ENCODE results near the gene ZCWPW1.
A peak's percentile ranks its signal among the peaks of the same experiment; 100 is the strongest.
"Not testable (repeated sequence)": the region's sequence is repeated elsewhere in the genome, so short reads cannot be mapped to it uniquely, and the experiment has no call there.

ZCWPW1 gene

GRCh38 chr7:100400656-100401055 lies 27.8 kb downstream of the ZCWPW1 start:
- DNase-seq (ENCODE audit: low spot score), result no peak

- no peak for DNase-seq (ENCODE audit: low spot score)
Observed at GRCh38 chr7:100400041-100400440, 28.5 kb downstream of the ZCWPW1 start.

GRCh38 chr7:100398239-100398638 lies 30.3 kb downstream of the ZCWPW1 start:
- DNase-seq (ENCODE audit: low spot score), result no peak

- DNase-seq (ENCODE audit: low spot score), result no peak
Observed at GRCh38 chr7:100397315-100398081, 31.0 kb downstream of the ZCWPW1 start.

- peak; percentile 87 for DNase-seq (ENCODE audit: low spot score)
Observed at GRCh38 chr7:100396421-100396982, 32.0 kb downstream of the ZCWPW1 start.

GRCh38 chr7:100394077-100394476 lies 34.4 kb downstream of the ZCWPW1 start:
- no peak for DNase-seq (ENCODE audit: low spot score)

- DNase-seq (ENCODE audit: low spot score), result no peak
Observed at GRCh38 chr7:100393233-100393905, 35.1 kb downstream of the ZCWPW1 start.

- no peak for DNase-seq (ENCODE audit: low spot score)
Observed at GRCh38 chr7:100390286-100391009, 38.1 kb downstream of the ZCWPW1 start.

- DNase-seq (ENCODE audit: low spot score), result no peak
Observed at GRCh38 chr7:100389437-100390088, 38.9 kb downstream of the ZCWPW1 start.

GRCh38 chr7:100387695-100388094 lies 40.8 kb downstream of the ZCWPW1 start:
- DNase-seq (ENCODE audit: low spot score), result no peak

GRCh38 chr7:100386940-100387339 lies 41.6 kb downstream of the ZCWPW1 start:
- DNase-seq (ENCODE audit: low spot score), result no peak

GRCh38 chr7:100384628-100385294 lies 43.7 kb downstream of the ZCWPW1 start:
- DNase-seq (ENCODE audit: low spot score), result no peak

GRCh38 chr7:100382234-100382853 lies 46.2 kb downstream of the ZCWPW1 start:
- DNase-seq (ENCODE audit: low spot score), result not testable (repeated sequence)

GRCh38 chr7:100381531-100382233 lies 46.8 kb downstream of the ZCWPW1 start:
- not testable (repeated sequence) for DNase-seq (ENCODE audit: low spot score)

GRCh38 chr7:100380196-100380595 lies 48.3 kb downstream of the ZCWPW1 start:
- DNase-seq (ENCODE audit: low spot score), result no peak

- DNase-seq (ENCODE audit: low spot score), result no peak
Observed at GRCh38 chr7:100378114-100378755, 50.3 kb downstream of the ZCWPW1 start.

- no peak for DNase-seq (ENCODE audit: low spot score)
Observed at GRCh38 chr7:100376066-100376465, 52.4 kb downstream of the ZCWPW1 start.

- no peak for DNase-seq (ENCODE audit: low spot score)
Observed at GRCh38 chr7:100374601-100375000, 53.9 kb downstream of the ZCWPW1 start.

- DNase-seq (ENCODE audit: low spot score), result not testable (repeated sequence)
Observed at GRCh38 chr7:100373870-100374598, 54.5 kb downstream of the ZCWPW1 start.
